Karpas-422 (cell line): ENCODE data around the gene PPIL6. TPM values are rescaled to one million over a fixed set of nuclear protein-coding genes. Genes with fewer than 3 reads are reported as not detected.
A peak's percentile ranks its signal among the peaks of the same experiment; 100 is the strongest.
"Not testable (repeated sequence)": the region's sequence is repeated elsewhere in the genome, so short reads cannot be mapped to it uniquely, and the experiment has no call there.

Source experiments
- DNase-seq: peaks from one replicate; pipeline ENCODE4 v3.0.0-alpha.2; 2015
- H2AFZ ChIP-seq: fragments of 200-600 bp; sonication (generic); 2 replicates; pipeline ENCODE4 v1.6.1; 2014; ENCODE audit warnings: antibody characterized with exemption, low read length, mixed read lengths
- H3K27ac ChIP-seq: fragments of 200-600 bp; sonication (generic); 2 replicates; pipeline ENCODE4 v1.5.1; 2014; ENCODE audit warnings: mild to moderate bottlenecking, low read length, moderate library complexity
- H3K27me3 ChIP-seq: fragments of 200-600 bp; sonication (generic); 2 replicates; pipeline ENCODE4 v1.6.1; 2014; ENCODE audit warnings: low read length, mixed read lengths
- H3K36me3 ChIP-seq: fragments of 200-600 bp; sonication (generic); 2 replicates; pipeline ENCODE4 v1.6.1; 2014; ENCODE audit warnings: low read length, mixed read lengths; ENCODE audit not compliant: insufficient read depth
- H3K4me1 ChIP-seq: fragments of 200-600 bp; sonication (generic); 2 replicates; pipeline ENCODE4 v1.6.1; 2014; ENCODE audit warnings: mild to moderate bottlenecking, low read length, mixed read lengths
- H3K4me2 ChIP-seq: fragments of 200-600 bp; sonication (generic); 2 replicates; pipeline ENCODE4 v1.6.1; 2014; ENCODE audit warnings: low read length, low read depth, mild to moderate bottlenecking; ENCODE audit not compliant: poor library complexity, severe bottlenecking
- H3K4me3 ChIP-seq: fragments of 200-600 bp; sonication (generic); 2 replicates; pipeline ENCODE4 v1.5.1; 2014; ENCODE audit warnings: mild to moderate bottlenecking, antibody characterized with exemption, low read length, mixed read lengths
- H3K79me2 ChIP-seq: fragments of 200-600 bp; sonication (generic); 2 replicates; pipeline ENCODE4 v1.6.1; 2014; ENCODE audit warnings: mild to moderate bottlenecking, low read length, mixed read lengths
- H3K9ac ChIP-seq: fragments of 200-600 bp; sonication (generic); 2 replicates; pipeline ENCODE4 v1.6.0; 2014; ENCODE audit warnings: low read length
- H3K9me2 ChIP-seq: fragments of 200-600 bp; sonication (generic), shearing (Covaris generic); replicated peaks from 2 replicates; pipeline ENCODE4 v1.6.0; 2014; ENCODE audit warnings: mild to moderate bottlenecking, low read length, moderate library complexity; ENCODE audit not compliant: insufficient read depth
- H3K9me3 ChIP-seq: fragments of 300-700, 200-600 bp; sonication (generic); 2 replicates; pipeline ENCODE4 v1.6.1; 2014; ENCODE audit warnings: low read length, mixed read lengths
- H4K20me1 ChIP-seq: fragments of 200-600 bp; sonication (generic); 2 replicates; pipeline ENCODE4 v1.6.1; 2014; ENCODE audit warnings: mild to moderate bottlenecking, antibody characterized with exemption, low read length, low read depth; ENCODE audit not compliant: insufficient read depth
- total RNA-seq: library from RNA; depleted of rRNA; stranded (reverse); fragments of >200 nt; shearing (Covaris generic); gene quantifications from 2 replicates; pipeline ENCODE4 v1.2.3, GENCODE V29; 2014; ENCODE audit warnings: low replicate concordance

The PPIL6 gene
- total RNA-seq, 1 experiment from 2014 or later: not detected

DNA sequence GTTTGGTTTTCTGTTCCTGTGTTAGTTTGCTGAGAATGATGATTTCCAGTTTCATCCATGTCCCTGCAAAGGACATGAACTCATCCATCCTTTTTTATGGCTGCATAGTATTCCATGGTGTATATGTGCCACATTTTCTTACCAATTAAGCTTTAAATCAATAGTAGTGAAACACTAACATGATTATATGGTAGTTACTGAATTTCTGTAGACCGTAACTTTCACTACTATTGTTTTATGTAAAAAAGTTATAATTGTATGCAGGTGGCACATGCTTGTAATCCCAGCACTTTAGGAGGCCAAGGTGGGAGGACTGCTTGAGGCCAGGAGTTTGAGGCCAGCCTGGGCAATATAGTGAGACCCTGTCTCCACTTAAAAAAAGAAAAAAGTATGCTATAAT lies 20.8 kb upstream of the PPIL6 start:
- H3K9me2 ChIP-seq, H4K20me1 ChIP-seq, DNase-seq, H3K4me2 ChIP-seq, H3K9me3 ChIP-seq, H2AFZ ChIP-seq, H3K27me3 ChIP-seq, H3K27ac ChIP-seq, H3K9ac ChIP-seq, H3K4me3 ChIP-seq: not testable (repeated sequence)
- peaks cover 44% of the 10 kb centered on the region for H3K79me2 ChIP-seq
- peaks cover 40% of the 10 kb centered on the region for H3K36me3 ChIP-seq
- H3K4me1 ChIP-seq: peaks cover 20% of the 10 kb centered on the region

DNA sequence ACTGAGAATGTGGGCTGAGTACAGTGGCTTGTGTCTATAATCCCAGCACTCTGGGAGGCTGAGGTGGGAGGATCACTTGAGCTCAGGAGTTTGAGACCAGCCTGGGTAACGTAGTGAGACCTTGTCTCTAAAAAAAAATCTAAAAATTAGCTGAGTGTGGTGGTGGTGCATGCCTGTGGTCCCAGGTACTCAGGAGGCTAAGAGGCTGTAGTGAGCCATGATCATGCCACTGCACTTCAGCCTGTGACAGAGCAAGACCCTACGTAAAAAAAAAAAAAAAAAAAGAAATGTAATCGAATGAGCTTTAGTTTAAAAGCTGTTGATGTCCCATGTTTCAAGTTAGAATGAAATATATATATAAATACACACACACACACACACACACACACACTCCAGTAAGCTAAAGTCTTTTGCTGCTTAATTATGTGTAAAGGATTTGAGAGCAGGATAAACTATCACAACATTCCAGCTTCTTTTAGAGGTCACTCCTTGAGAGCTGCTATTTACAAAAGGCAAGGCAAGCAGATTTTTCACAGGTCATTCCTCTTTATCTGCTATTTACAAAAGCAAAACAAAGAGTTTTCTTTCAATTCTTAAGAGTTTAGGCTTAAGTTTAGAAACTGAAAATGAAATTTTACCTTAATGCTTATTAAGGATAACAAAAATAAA lies 19.9 kb upstream of the PPIL6 start:
- peaks cover 36% of the 10 kb centered on the region for H3K79me2 ChIP-seq
- no peaks in the 10 kb centered on the region for H3K27me3 ChIP-seq
- no peak overlapping the region for H3K27ac ChIP-seq
- H3K9ac ChIP-seq: no peak overlapping the region
- 0 out of 2 replicates have a peak, but pooled peaks cover 4% of the 10 kb centered on the region for H4K20me1 ChIP-seq
- no peak overlapping the region for H3K4me2 ChIP-seq
- no peaks in the 10 kb centered on the region for H3K9me2 ChIP-seq
- H3K4me1 ChIP-seq: peaks cover 22% of the 10 kb centered on the region
- H3K36me3 ChIP-seq: peaks cover 31% of the 10 kb centered on the region
- H2AFZ ChIP-seq: no peak overlapping the region
- H3K4me3 ChIP-seq: no peak overlapping the region
- no peaks in the 10 kb centered on the region for H3K9me3 ChIP-seq
- DNase-seq: no peak

- peaks cover 29% of the 10 kb centered on the region for H3K4me1 ChIP-seq
- H3K9ac ChIP-seq: no peak overlapping the region
- H3K27me3 ChIP-seq: no peaks in the 10 kb centered on the region
- no peak overlapping the region; the same call in 1 of the 2 replicates for H3K27ac ChIP-seq
- H2AFZ ChIP-seq: no peak overlapping the region
- DNase-seq: no peak
- H3K4me3 ChIP-seq: no peak overlapping the region
- 0 out of 2 replicates have a peak, but pooled peaks cover 4% of the 10 kb centered on the region for H4K20me1 ChIP-seq
- H3K9me2 ChIP-seq: no peaks in the 10 kb centered on the region
- H3K4me2 ChIP-seq: no peak overlapping the region
- peaks cover 18% of the 10 kb centered on the region for H3K36me3 ChIP-seq
- H3K79me2 ChIP-seq: peaks cover 37% of the 10 kb centered on the region
- no peaks in the 10 kb centered on the region for H3K9me3 ChIP-seq
Observed at GRCh38 chr6:109458774-109459531, 18.5 kb upstream of the PPIL6 start.

DNA sequence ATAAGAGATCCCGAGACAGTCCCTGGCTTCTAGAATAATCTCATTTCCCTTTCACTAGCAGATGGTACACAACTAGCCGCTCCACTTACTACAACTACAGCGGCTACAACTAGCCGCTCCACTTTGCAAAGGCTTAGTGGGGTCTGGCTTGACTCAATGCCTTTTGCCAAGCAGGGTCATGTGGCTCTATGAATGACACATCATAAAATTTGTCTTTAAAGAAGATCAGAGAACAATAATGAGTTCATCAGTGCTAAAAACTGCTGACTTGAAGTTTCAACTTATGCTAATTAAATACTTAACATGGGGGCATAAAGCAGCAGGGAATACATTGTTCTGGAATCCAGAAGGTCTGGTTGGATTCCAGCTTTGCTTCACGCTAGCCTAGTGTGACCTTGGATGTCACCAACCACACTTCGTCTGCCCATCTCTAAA lies 17.2 kb upstream of the PPIL6 start:
- Histone ChIP-seq H3K9me3 (no peaks in the 10 kb centered on the region), H3K27me3 (no peaks in the 10 kb centered on the region), H3K9ac (no peak overlapping the region), H3K4me2 (no peak overlapping the region), H3K9me2 (no peaks in the 10 kb centered on the region), H2AFZ (no peak overlapping the region), H3K4me1 (peaks cover 31% of the 10 kb centered on the region), H3K79me2 (peaks cover 28% of the 10 kb centered on the region), H3K4me3 (no peak overlapping the region), H3K36me3 (peaks cover 9% of the 10 kb centered on the region), H3K27ac (peak overlapping the region; percentile 29), H4K20me1 (0 out of 2 replicates have a peak, but pooled peaks cover 3% of the 10 kb centered on the region)
- no peak for DNase-seq

DNA sequence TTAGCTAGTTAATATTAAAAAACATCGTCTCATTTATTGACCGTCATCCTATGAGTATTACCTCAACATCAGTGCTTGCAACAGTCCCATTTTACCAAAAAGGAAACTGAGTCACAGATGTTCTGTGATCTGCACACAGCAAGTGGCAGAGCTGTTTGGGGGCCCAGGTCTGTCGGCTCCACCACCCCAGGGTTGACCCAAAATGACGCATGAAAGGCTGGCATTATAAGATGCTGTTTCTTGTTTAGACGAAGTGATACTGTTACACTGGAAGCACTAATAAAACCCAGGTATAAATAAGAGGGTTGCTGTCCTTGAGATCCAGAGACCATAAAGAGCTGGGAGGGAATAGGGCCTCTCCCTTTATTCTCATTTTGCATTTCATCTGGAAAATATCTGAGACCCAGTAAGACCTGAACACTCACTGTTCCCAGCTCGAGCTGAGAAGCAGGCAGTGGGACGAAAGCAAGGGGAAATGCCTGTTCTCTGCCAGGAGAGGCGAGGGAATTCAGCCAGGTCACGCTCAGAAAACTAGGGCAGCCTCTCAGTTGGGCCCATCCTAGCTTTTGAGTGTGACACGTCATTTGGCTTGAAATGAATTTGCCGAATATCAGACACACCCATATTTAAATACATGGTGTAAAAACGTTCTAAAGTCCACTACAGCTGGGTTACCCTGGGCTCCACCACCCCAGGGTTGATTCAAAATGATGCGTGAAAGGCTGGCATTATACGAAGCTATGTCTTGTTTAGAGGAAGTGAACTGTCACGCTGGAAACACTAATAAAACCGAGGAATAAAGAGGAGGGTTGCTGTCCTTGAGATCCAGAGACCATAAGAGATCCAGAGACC lies 16.5 kb upstream of the PPIL6 start:
- H3K9me2 ChIP-seq: no peaks in the 10 kb centered on the region
- no peak overlapping the region for H2AFZ ChIP-seq
- no peaks in the 10 kb centered on the region for H3K27me3 ChIP-seq
- DNase-seq: no peak
- peak overlapping the region; percentile 98 for H3K4me3 ChIP-seq
- H3K9ac ChIP-seq: peak overlapping the region; percentile 97
- H3K4me1 ChIP-seq: peaks cover 31% of the 10 kb centered on the region
- peaks cover 25% of the 10 kb centered on the region; the same call in 1 of the 2 replicates for H3K79me2 ChIP-seq
- H3K9me3 ChIP-seq: no peaks in the 10 kb centered on the region
- H4K20me1 ChIP-seq: no peaks in the 10 kb centered on the region
- H3K36me3 ChIP-seq: peaks cover 3% of the 10 kb centered on the region; the same call in 1 of the 2 replicates
- peak overlapping the region; percentile 91 for H3K4me2 ChIP-seq
- peak overlapping the region; percentile 29 for H3K27ac ChIP-seq

- Histone ChIP-seq H4K20me1 (no peaks in the 10 kb centered on the region), H3K9ac (peak overlapping the region; percentile 97), H3K79me2 (peaks cover 25% of the 10 kb centered on the region; the same call in 1 of the 2 replicates), H3K27me3 (no peaks in the 10 kb centered on the region), H3K36me3 (0 out of 2 replicates have a peak, but pooled peaks cover 6% of the 10 kb centered on the region), H3K9me2 (no peaks in the 10 kb centered on the region), H2AFZ (no peak overlapping the region), H3K4me3 (peak overlapping the region; percentile 98), H3K27ac (peak overlapping the region; percentile 51; the same call in 1 of the 2 replicates), H3K9me3 (no peaks in the 10 kb centered on the region), H3K4me2 (peak overlapping the region; percentile 91), H3K4me1 (peaks cover 31% of the 10 kb centered on the region)
- no peak for DNase-seq
Observed at GRCh38 chr6:109456111-109456583, 15.7 kb upstream of the PPIL6 start.

GRCh38 chr6:109455437-109456110 lies 15.1 kb upstream of the PPIL6 start, which contains the start of gene MICAL1:
Gene MICAL1, minus strand, starts transcription at chr6:109455772. Its CDS starts 1,576 bp downstream, at chr6:109454196.
- peak; percentile 92 for DNase-seq
- peak within 1 kb of the TSS; percentile 98 for H3K4me3 ChIP-seq
- peak within 1 kb of the TSS; percentile 34; the same call in 1 of the 2 replicates for H2AFZ ChIP-seq
- 0 out of 2 replicates have a peak, but pooled peaks cover 6% of the 10 kb centered on the region for H3K36me3 ChIP-seq
- H3K79me2 ChIP-seq: peaks cover 25% of the 10 kb centered on the region; the same call in 1 of the 2 replicates
- no peaks in the 10 kb centered on the region for H4K20me1 ChIP-seq
- peak within 1 kb of the TSS; percentile 86 for H3K27ac ChIP-seq
- H3K9me2 ChIP-seq: no peaks in the 10 kb centered on the region
- H3K4me2 ChIP-seq: peak within 1 kb of the TSS; percentile 91
- H3K27me3 ChIP-seq: no peaks in the 10 kb centered on the region
- H3K4me1 ChIP-seq: peaks cover 31% of the 10 kb centered on the region
- no peaks in the 10 kb centered on the region for H3K9me3 ChIP-seq
- peak within 1 kb of the TSS; percentile 97 for H3K9ac ChIP-seq
